NB4 (cell line): Measurements from ENCODE around the gene PLEKHG4B.

Experiments
- CTCF ChIP-seq: IDR thresholded peaks from one replicate; pipeline ENCODE4 v1.5.1; 2012; ENCODE audit warnings: low read depth, low read length
- MYC ChIP-seq: IDR thresholded peaks from 2 replicates; pipeline ENCODE4 v1.6.1; 2011; ENCODE audit warnings: low read depth, low read length
- POLR2A ChIP-seq: IDR thresholded peaks from 2 replicates; pipeline ENCODE4 v1.6.1; 2011; ENCODE audit warnings: mild to moderate bottlenecking; ENCODE audit not compliant: insufficient read length; ENCODE audit errors: extremely low read depth

GRCh38 chr5:162565-163337 lies 70.8 kb downstream of the PLEKHG4B start:
- TF ChIP-seq CTCF (no peak), POLR2A (no peak), MYC (no peak)
